ENCODE measurements around the gene INF2. TPM values are rescaled to one million over a fixed set of nuclear protein-coding genes. Genes with fewer than 3 reads are reported as not detected.

Gene INF2
- total RNA-seq, 3 donors from 2014 or later, result 31.0 to 70.9 (median 51.5) TPM

- peaks cover 0 to 3% of the 10 kb centered on the region in 2 donors for H3K4me1 ChIP-seq
- no peak overlapping the region for H3K27ac ChIP-seq
- no peak for DNase-seq (ENCODE audit: low spot score in 2 of 2)
- TF ChIP-seq POLR2A (IDR thresholded peaks at IDR 0.05) (no peak), POLR2AphosphoS5 (IDR thresholded peaks at IDR 0.05) (no peak), CTCF (IDR thresholded peaks at IDR 0.05) (no peak)
- H3K9me3 ChIP-seq, result no peaks in the 10 kb centered on the region
- H3K36me3 ChIP-seq, result peaks cover 4% of the 10 kb centered on the region
- intact Hi-C loops (cut with DNase I; ENCODE audit: low total_unique reads), result no loop called here
- H3K27me3 ChIP-seq, result no peaks in the 10 kb centered on the region
- no peak overlapping the region for H3K4me3 ChIP-seq
Measured at GRCh38 chr14:104758981-104759969, 69.9 kb downstream of the INF2 start.

GRCh38 chr14:104765517-104765916 lies 76.1 kb downstream of the INF2 start:
- intact Hi-C loops (cut with DNase I; ENCODE audit: low total_unique reads), result no loop called here
- no peak for DNase-seq (ENCODE audit: low spot score in 2 of 2)
- H3K4me1 ChIP-seq, result peaks cover 0 to 5% of the 10 kb centered on the region in 2 donors
- H3K4me3 ChIP-seq, result no peak overlapping the region
- TF ChIP-seq POLR2AphosphoS5 (IDR thresholded peaks at IDR 0.05), result no peak
- no peak for TF ChIP-seq CTCF (IDR thresholded peaks at IDR 0.05)
- no peak for TF ChIP-seq POLR2A (IDR thresholded peaks at IDR 0.05)
- no peaks in the 10 kb centered on the region for H3K9me3 ChIP-seq
- no peaks in the 10 kb centered on the region for H3K36me3 ChIP-seq
- no peak overlapping the region for H3K27ac ChIP-seq
- H3K27me3 ChIP-seq, result no peaks in the 10 kb centered on the region

GRCh38 chr14:104766256-104766862 lies 76.9 kb downstream of the INF2 start:
- Histone ChIP-seq H3K9me3 (no peaks in the 10 kb centered on the region), H3K4me3 (no peak overlapping the region), H3K36me3 (no peaks in the 10 kb centered on the region), H3K27ac (no peak overlapping the region), H3K27me3 (no peaks in the 10 kb centered on the region), H3K4me1 (peaks cover 0 to 5% of the 10 kb centered on the region in 2 donors)
- no peak for DNase-seq (ENCODE audit: low spot score in 2 of 2)
- intact Hi-C loops (cut with DNase I; ENCODE audit: low total_unique reads), result no loop called here
- TF ChIP-seq POLR2A (IDR thresholded peaks at IDR 0.05), result no peak
- no peak for TF ChIP-seq POLR2AphosphoS5 (IDR thresholded peaks at IDR 0.05)
- TF ChIP-seq CTCF (IDR thresholded peaks at IDR 0.05), result no peak

GRCh38 chr14:104766863-104767633 lies 77.6 kb downstream of the INF2 start:
- Histone ChIP-seq H3K4me1 (peaks cover 0 to 5% of the 10 kb centered on the region in 2 donors), H3K36me3 (no peaks in the 10 kb centered on the region), H3K27me3 (no peaks in the 10 kb centered on the region), H3K4me3 (no peak overlapping the region), H3K9me3 (no peaks in the 10 kb centered on the region), H3K27ac (no peak overlapping the region)
- TF ChIP-seq POLR2AphosphoS5 (IDR thresholded peaks at IDR 0.05), result no peak
- no peak for TF ChIP-seq CTCF (IDR thresholded peaks at IDR 0.05)
- TF ChIP-seq POLR2A (IDR thresholded peaks at IDR 0.05), result no peak
- intact Hi-C loops (cut with DNase I; ENCODE audit: low total_unique reads), result no loop called here
- no peak for DNase-seq (ENCODE audit: low spot score in 2 of 2)
